Small intestine (tissue), 7 donors: ENCODE results near the gene DUSP28. TPM values are rescaled to one million over a fixed set of nuclear protein-coding genes. Genes with fewer than 3 reads are reported as not detected.

Experiments
- DNase-seq, 2 donors: peaks; one replicate each; pipeline versions ENCODE4 v3.0.0 to v3.0.0-alpha.2; 2013
- FAIRE-seq: peaks from 2 replicates; lab custom pipeline; 2012; peaks lifted over from hg19 to GRCh38; lab: Jason Lieb, UNC
- H3K27ac ChIP-seq, 3 donors: one replicate each; pipeline ENCODE4 v1.5.1; 2013; ENCODE audit warnings: low read length in 2 of 3, mild to moderate bottlenecking in 2 of 3, control low read depth in 1 of 3, inconsistent platforms in 1 of 3, low read depth in 1 of 3, moderate library complexity in 1 of 3
- H3K27me3 ChIP-seq, 3 donors: one replicate each; pipeline ENCODE4 v1.6.1; 2013; ENCODE audit warnings: low read length in 3 of 3, inconsistent platforms in 1 of 3; ENCODE audit not compliant: control insufficient read depth in 3 of 3, insufficient read depth in 3 of 3
- H3K36me3 ChIP-seq, 3 donors: one replicate each; pipeline ENCODE4 v1.6.1; 2013; ENCODE audit warnings: low read length in 3 of 3, inconsistent platforms in 1 of 3, low read depth in 1 of 3, mild to moderate bottlenecking in 1 of 3, moderate library complexity in 1 of 3; ENCODE audit not compliant: control insufficient read depth in 3 of 3, insufficient read depth in 2 of 3
- H3K4me1 ChIP-seq, 3 donors: one replicate each; pipeline ENCODE4 v1.6.1; 2013; ENCODE audit warnings: low read length in 2 of 3, inconsistent platforms in 1 of 3, low read depth in 1 of 3, mild to moderate bottlenecking in 1 of 3, moderate library complexity in 1 of 3; ENCODE audit not compliant: control insufficient read depth in 3 of 3, insufficient read depth in 2 of 3
- H3K4me3 ChIP-seq, 3 donors: one replicate each; pipeline ENCODE4 v1.5.1; 2013; ENCODE audit warnings: low read length in 3 of 3, control low read depth in 1 of 3, inconsistent platforms in 1 of 3, low read depth in 1 of 3, mild to moderate bottlenecking in 1 of 3, moderate library complexity in 1 of 3
- H3K9me3 ChIP-seq, 2 donors: one replicate each; pipeline ENCODE4 v1.6.1; 2013; ENCODE audit warnings: low read depth in 1 of 2, low read length in 1 of 2; ENCODE audit not compliant: control insufficient read depth in 2 of 2, insufficient read depth in 1 of 2
- WGBS, 3 donors: extraction: QIAGEN DNeasy Blood & Tissue Kit; methylation state at CpG; one replicate each; pipeline ENCODE4 v1.1.7; 2013; 5-methylcytosine and 5-hydroxymethylcytosine counted together
- polyA plus RNA-seq, 4 donors: library from polyadenylated mRNA; stranded (reverse) in 3 of 4; unstranded in 1 of 4; fragments of 200-250 nt in 3 of 4; fragments of 120-200 nt in 1 of 4; gene quantifications; one replicate each; pipeline versions ENCODE4 v1.2.1 to v1.2.3, GENCODE V29; 2013
- donor health status: healthy with polysubstance abuse.
- donor health status: control.
- donor health status: control.
- donor health status: Bipolar disorder and iron deficiency.
- donor health status: healthy.

DUSP28 gene
- polyA plus RNA-seq, 4 donors, result 1.8 to 7.9 (median 5.0) TPM

GRCh38 chr2:240575101-240575965 lies 15.2 kb downstream of the DUSP28 start:
- DNase-seq (no peak), FAIRE-seq (no peak)
- 84 to 89% (median 88%) methylated on average over 23 of the region's 23 CpGs for WGBS, 3 donors
- Histone ChIP-seq H3K36me3 (peaks cover 7 to 89% (median 20%) of the 10 kb centered on the region in 3 donors), H3K9me3 (no peaks in the 10 kb centered on the region), H3K27ac (no peak overlapping the region), H3K4me3 (no peak overlapping the region), H3K4me1 (peaks cover 4 to 18% (median 6%) of the 10 kb centered on the region in 3 donors), H3K27me3 (no peaks in the 10 kb centered on the region)

GRCh38 chr2:240576036-240576435 lies 15.9 kb downstream of the DUSP28 start:
- Histone ChIP-seq H3K27ac (no peak overlapping the region), H3K4me3 (no peak overlapping the region), H3K4me1 (peaks cover 4 to 25% (median 6%) of the 10 kb centered on the region in 3 donors), H3K36me3 (peaks cover 7 to 86% (median 20%) of the 10 kb centered on the region in 3 donors), H3K9me3 (no peaks in the 10 kb centered on the region), H3K27me3 (no peaks in the 10 kb centered on the region)
- FAIRE-seq (no peak), DNase-seq (no peak)
- WGBS, 3 donors, result 79 to 86% (median 82%) methylated on average over 6 of the region's 6 CpGs

GRCh38 chr2:240576436-240577205 lies 16.5 kb downstream of the DUSP28 start:
- Histone ChIP-seq H3K9me3 (peaks cover 0 to 3% of the 10 kb centered on the region in 2 donors), H3K4me3 (no peak overlapping the region), H3K36me3 (peaks cover 7 to 85% (median 20%) of the 10 kb centered on the region in 3 donors), H3K27me3 (no peaks in the 10 kb centered on the region), H3K4me1 (peaks cover 4 to 25% (median 6%) of the 10 kb centered on the region in 3 donors), H3K27ac (no peak overlapping the region)
- 92 to 93% (median 93%) methylated on average over 25 to 32 of the region's 32 CpGs for WGBS, 3 donors
- DNase-seq (no peak), FAIRE-seq (no peak)

GRCh38 chr2:240577281-240578109 lies 17.3 kb downstream of the DUSP28 start:
- H3K27ac ChIP-seq, result no peak overlapping the region
- H3K36me3 ChIP-seq, result peaks cover 5 to 78% (median 20%) of the 10 kb centered on the region in 3 donors
- no peak for DNase-seq

GRCh38 chr2:240578110-240578450 lies 17.9 kb downstream of the DUSP28 start:
- Histone ChIP-seq H3K27me3 (no peaks in the 10 kb centered on the region), H3K36me3 (peaks cover 5 to 74% (median 20%) of the 10 kb centered on the region in 3 donors), H3K9me3 (peaks cover 0 to 8% of the 10 kb centered on the region in 2 donors), H3K27ac (no peak overlapping the region), H3K4me3 (no peak overlapping the region), H3K4me1 (peaks cover 4 to 25% (median 6%) of the 10 kb centered on the region in 3 donors)
- no peak for FAIRE-seq
- DNase-seq, result no peak
- WGBS, 3 donors, result 84 to 92% (median 87%) methylated on average over 9 of the region's 9 CpGs

More at GRCh38 chr2:240577281-240578109, 17.3 kb downstream of the DUSP28 start:
- Histone ChIP-seq H3K4me3 (no peak overlapping the region), H3K9me3 (peaks cover 0 to 8% of the 10 kb centered on the region in 2 donors), H3K4me1 (peaks cover 4 to 25% (median 6%) of the 10 kb centered on the region in 3 donors), H3K27me3 (no peaks in the 10 kb centered on the region)
- 83 to 88% (median 87%) methylated on average over 19 to 26 of the region's 26 CpGs for WGBS, 3 donors
- FAIRE-seq, result no peak

GRCh38 chr2:240578488-240578887 lies 18.3 kb downstream of the DUSP28 start:
- no peak for FAIRE-seq
- DNase-seq, result no peak
- Histone ChIP-seq H3K9me3 (peaks cover 0 to 8% of the 10 kb centered on the region in 2 donors), H3K36me3 (peaks cover 5 to 74% (median 20%) of the 10 kb centered on the region in 3 donors), H3K4me3 (no peak overlapping the region), H3K27ac (no peak overlapping the region), H3K4me1 (peaks cover 4 to 25% (median 6%) of the 10 kb centered on the region in 3 donors), H3K27me3 (no peaks in the 10 kb centered on the region)
- WGBS, 3 donors, result 91 to 95% (median 91%) methylated on average over 8 of the region's 8 CpGs

- peaks cover 4 to 25% (median 6%) of the 10 kb centered on the region in 3 donors for H3K4me1 ChIP-seq
- WGBS, 3 donors, result 86 to 93% (median 89%) methylated on average over 12 of the region's 12 CpGs
- FAIRE-seq, result no peak
Observed at GRCh38 chr2:240579071-240579762, 19.1 kb downstream of the DUSP28 start.

More at GRCh38 chr2:240579071-240579762, 19.1 kb downstream of the DUSP28 start:
- H3K9me3 ChIP-seq, result peaks cover 0 to 8% of the 10 kb centered on the region in 2 donors
- no peak for DNase-seq
- H3K4me3 ChIP-seq, result no peak overlapping the region
- peaks cover 5 to 71% (median 20%) of the 10 kb centered on the region in 3 donors for H3K36me3 ChIP-seq
- H3K27me3 ChIP-seq, result no peaks in the 10 kb centered on the region
- H3K27ac ChIP-seq, result peak overlapping the region; percentile 66 to 80 (median 72)
